Measurements from ENCODE around the gene MARCHF7. TPM values are rescaled to one million over a fixed set of nuclear protein-coding genes. Genes with fewer than 3 reads are reported as not detected.

Gene MARCHF7
- total RNA-seq, 1 donor from 2014 or later, result 76.5 TPM

DNA sequence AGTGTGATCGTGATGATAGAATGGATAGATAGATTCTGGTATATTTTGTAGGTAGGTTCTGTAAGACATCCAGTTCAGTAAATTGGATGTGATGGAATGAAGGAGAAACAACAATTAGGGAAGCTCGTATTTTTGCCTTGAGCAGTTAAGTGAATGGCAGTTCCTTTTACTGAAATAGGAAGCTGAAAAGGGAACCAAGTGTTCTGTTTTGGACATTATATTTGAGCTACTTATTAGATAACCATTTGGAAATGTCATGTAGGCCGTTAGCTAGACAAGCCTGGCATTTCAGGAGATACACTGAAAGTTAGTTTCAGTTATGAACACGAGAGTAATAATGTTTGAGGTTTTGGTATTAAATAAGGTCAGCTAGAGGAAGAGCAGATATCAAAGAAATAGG, 41.5 kb downstream of the MARCHF7 start:
- peaks cover 32% of the 10 kb centered on the region for H3K4me1 Mint-ChIP-seq (ENCODE audit: low read depth)
- H3K36me3 Mint-ChIP-seq (ENCODE audit: low read depth), result peaks cover 32% of the 10 kb centered on the region
- H3K4me3 Mint-ChIP-seq, result no peak overlapping the region
- H3K27me3 Mint-ChIP-seq (ENCODE audit: insufficient read depth), result no peaks in the 10 kb centered on the region
- no peak overlapping the region for H3K27ac Mint-ChIP-seq
- intact Hi-C loops (cut with micrococcal nuclease), result no loop called here
- DNase-seq (ENCODE audit: low spot score), result no peak
- no peaks in the 10 kb centered on the region for H3K9me3 Mint-ChIP-seq

DNA sequence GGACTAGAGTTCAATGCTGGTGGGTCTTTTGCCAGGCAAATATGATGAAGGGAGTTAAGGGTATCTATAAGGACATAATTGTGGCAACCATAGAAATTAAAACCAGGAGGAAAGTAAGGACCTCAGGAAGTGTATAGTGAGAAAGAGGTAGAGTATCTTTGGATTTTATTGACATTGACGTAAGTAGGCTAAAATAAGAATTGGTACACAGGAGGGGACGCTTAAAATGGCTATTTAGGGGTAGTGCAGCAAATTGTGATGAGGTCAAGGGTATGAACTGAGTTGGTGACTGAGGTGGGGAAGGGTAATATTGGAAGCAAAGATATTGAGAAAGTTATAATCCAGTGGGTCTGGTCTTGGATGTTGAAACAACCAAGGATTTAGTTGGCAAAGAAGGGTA, 42.7 kb downstream of the MARCHF7 start:
- Mint-ChIP-seq H3K36me3 (ENCODE audit: low read depth) (peaks cover 32% of the 10 kb centered on the region), H3K27ac (no peak overlapping the region), H3K9me3 (no peaks in the 10 kb centered on the region), H3K4me3 (no peak overlapping the region), H3K27me3 (ENCODE audit: insufficient read depth) (no peaks in the 10 kb centered on the region), H3K4me1 (ENCODE audit: low read depth) (peaks cover 32% of the 10 kb centered on the region)
- intact Hi-C loops (cut with micrococcal nuclease), result loop anchor here (5.0 kb wide), 2 partner anchors 122 to 167 kb away; no protein-coding TSS in a partner anchor
- DNase-seq (ENCODE audit: low spot score), result no peak

DNA sequence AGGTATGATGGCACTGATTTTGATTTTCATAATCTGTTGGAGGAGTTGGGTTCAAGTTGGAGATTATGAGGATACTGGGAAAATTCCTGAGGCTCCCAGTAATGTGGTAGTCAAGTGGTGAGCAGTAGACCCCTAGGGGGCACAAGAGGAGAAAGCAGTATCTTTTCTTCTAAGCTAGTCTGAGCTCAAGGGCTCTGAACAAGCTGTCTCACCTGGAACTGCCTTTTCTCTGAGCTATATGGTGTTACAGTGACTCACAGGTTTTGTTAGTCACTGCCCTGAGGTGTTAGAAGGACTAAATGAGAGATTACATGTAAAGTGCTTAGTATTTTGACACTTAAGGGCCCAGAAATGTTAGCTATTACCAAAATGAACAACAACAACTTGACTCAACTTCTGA, 43.5 kb downstream of the MARCHF7 start:
- Mint-ChIP-seq H3K4me1 (ENCODE audit: low read depth) (peaks cover 31% of the 10 kb centered on the region), H3K27me3 (ENCODE audit: insufficient read depth) (no peaks in the 10 kb centered on the region), H3K36me3 (ENCODE audit: low read depth) (peaks cover 38% of the 10 kb centered on the region), H3K4me3 (no peak overlapping the region), H3K9me3 (no peaks in the 10 kb centered on the region), H3K27ac (no peak overlapping the region)
- intact Hi-C loops (cut with micrococcal nuclease), result loop anchor here (5.0 kb wide), 2 partner anchors 122 to 167 kb away; no protein-coding TSS in a partner anchor
- DNase-seq (ENCODE audit: low spot score), result no peak

DNA sequence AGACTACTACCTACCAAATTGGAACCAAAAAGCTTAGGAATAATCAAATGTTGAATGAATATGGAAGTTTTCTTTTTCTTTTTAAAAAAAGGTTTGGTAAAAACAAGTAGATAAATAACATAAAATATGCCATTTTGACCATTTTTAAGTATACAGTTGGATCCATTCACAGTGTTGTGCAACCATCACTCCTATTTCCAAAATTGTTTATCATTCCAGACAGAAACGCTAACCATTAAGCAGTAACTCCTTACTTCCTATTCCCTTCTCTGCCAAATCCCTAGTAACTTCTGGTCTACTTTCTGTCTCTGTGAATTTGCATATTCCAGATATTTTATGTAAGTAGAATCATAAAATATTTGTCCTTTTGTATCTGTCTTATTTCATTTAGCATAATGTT, 45.9 kb downstream of the MARCHF7 start:
- H3K9me3 Mint-ChIP-seq, result no peaks in the 10 kb centered on the region
- intact Hi-C loops (cut with micrococcal nuclease), result loop anchor here (5.0 kb wide), 2 partner anchors 119 to 164 kb away; no protein-coding TSS in a partner anchor
- H3K27me3 Mint-ChIP-seq (ENCODE audit: insufficient read depth), result no peaks in the 10 kb centered on the region
- no peak overlapping the region for H3K4me3 Mint-ChIP-seq
- DNase-seq (ENCODE audit: low spot score), result no peak
- H3K27ac Mint-ChIP-seq, result no peak overlapping the region
- peaks cover 28% of the 10 kb centered on the region for H3K36me3 Mint-ChIP-seq (ENCODE audit: low read depth)
- peaks cover 8% of the 10 kb centered on the region for H3K4me1 Mint-ChIP-seq (ENCODE audit: low read depth)

DNA sequence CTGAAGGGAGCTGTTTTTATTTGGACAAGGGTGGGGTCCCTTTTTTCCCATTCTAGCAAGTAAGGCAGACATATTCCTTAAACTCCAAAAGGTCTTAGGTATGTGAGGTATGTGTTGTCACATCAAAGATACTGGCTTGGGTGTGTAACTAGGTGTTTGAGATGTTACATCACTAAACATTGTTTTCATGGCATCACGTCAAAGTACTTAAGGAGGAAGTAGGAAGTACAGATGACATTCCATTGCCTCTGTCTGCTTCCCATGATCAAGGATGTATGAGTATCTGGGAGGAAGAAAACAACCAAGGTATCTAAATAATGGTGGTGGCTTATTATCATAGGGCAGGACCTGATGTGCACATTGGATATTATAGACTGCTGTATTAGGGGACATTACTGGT, 46.4 kb downstream of the MARCHF7 start:
- no peak overlapping the region for H3K27ac Mint-ChIP-seq
- peaks cover 30% of the 10 kb centered on the region for H3K36me3 Mint-ChIP-seq (ENCODE audit: low read depth)
- intact Hi-C loops (cut with micrococcal nuclease), result loop anchor here (5.0 kb wide), 2 partner anchors 119 to 164 kb away; no protein-coding TSS in a partner anchor
- H3K27me3 Mint-ChIP-seq (ENCODE audit: insufficient read depth), result no peaks in the 10 kb centered on the region
- DNase-seq (ENCODE audit: low spot score), result no peak
- H3K4me3 Mint-ChIP-seq, result no peak overlapping the region
- peaks cover 8% of the 10 kb centered on the region for H3K4me1 Mint-ChIP-seq (ENCODE audit: low read depth)
- no peaks in the 10 kb centered on the region for H3K9me3 Mint-ChIP-seq

DNA sequence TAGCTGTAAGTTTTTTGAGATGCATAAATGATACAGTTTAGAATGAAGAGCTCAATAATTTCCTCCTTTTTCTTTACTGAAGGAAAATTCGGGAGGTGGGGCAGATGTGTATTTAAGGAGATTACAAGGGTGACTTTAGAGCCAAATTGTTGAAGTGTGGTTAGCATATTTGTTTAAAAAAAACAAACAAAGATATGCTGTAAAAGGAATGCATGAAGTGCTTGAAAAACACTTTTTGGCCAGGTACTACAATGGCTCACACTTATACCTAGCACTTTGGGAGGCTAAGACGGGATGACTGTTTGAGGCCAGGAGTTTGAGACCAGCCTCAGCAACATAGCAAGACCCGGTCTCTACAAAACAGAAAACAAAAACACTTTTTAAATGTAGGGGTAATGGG, 47.3 kb downstream of the MARCHF7 start:
- Mint-ChIP-seq H3K27ac (no peak overlapping the region), H3K4me1 (ENCODE audit: low read depth) (peaks cover 12% of the 10 kb centered on the region), H3K9me3 (no peaks in the 10 kb centered on the region), H3K36me3 (ENCODE audit: low read depth) (peaks cover 33% of the 10 kb centered on the region), H3K4me3 (no peak overlapping the region), H3K27me3 (ENCODE audit: insufficient read depth) (no peaks in the 10 kb centered on the region)
- no peak for DNase-seq (ENCODE audit: low spot score)
- intact Hi-C loops (cut with micrococcal nuclease), result loop anchor here (5.0 kb wide), 2 partner anchors 118 to 163 kb away; no protein-coding TSS in a partner anchor

DNA sequence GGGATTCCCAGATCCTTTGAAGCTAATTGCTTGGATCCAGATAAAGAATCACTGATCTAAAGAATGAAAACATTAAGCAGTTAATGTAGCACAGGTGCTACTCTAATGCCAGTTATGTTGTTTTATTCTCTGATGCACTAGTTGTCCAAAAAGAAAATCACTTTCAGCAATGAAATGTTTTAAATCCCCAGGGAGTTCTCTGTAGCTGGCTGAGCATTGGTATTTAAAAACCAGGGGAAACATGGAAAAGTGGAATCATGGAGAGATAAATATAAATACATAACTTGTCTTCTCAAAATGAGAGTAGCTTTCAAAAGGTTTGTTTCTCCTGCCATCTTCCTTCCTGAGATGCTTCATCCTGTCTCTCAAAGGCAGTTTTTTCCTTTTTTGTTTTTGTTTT, 48.0 kb downstream of the MARCHF7 start:
- intact Hi-C loops (cut with micrococcal nuclease), result no loop called here
- Mint-ChIP-seq H3K27me3 (ENCODE audit: insufficient read depth) (no peaks in the 10 kb centered on the region), H3K27ac (no peak overlapping the region), H3K4me1 (ENCODE audit: low read depth) (peaks cover 13% of the 10 kb centered on the region), H3K4me3 (no peak overlapping the region), H3K9me3 (no peaks in the 10 kb centered on the region), H3K36me3 (ENCODE audit: low read depth) (peaks cover 33% of the 10 kb centered on the region)
- no peak for DNase-seq (ENCODE audit: low spot score)

DNA sequence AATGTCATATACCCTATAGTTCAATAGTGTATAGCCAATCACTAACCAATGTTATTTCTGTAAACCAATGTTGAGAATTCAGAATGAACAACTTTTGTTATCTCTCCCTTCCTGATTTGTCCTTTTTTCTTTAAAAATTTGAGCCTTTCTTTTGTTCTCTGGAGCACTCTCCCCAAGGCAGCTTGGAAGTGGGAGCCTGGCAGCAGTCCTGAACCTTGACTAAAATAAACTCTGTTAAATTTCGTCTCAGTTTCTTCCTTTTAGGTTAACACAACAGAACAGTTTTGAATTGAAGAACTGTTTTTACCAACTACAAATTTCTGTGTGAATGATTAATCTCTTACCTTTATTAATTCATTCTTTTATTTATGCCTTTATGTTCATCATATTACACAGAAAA, 49.8 kb downstream of the MARCHF7 start:
- Mint-ChIP-seq H3K4me3 (no peak overlapping the region), H3K36me3 (ENCODE audit: low read depth) (peaks cover 41% of the 10 kb centered on the region), H3K27ac (no peak overlapping the region), H3K27me3 (ENCODE audit: insufficient read depth) (no peaks in the 10 kb centered on the region), H3K9me3 (no peaks in the 10 kb centered on the region), H3K4me1 (ENCODE audit: low read depth) (peaks cover 13% of the 10 kb centered on the region)
- DNase-seq (ENCODE audit: low spot score), result no peak
- intact Hi-C loops (cut with micrococcal nuclease), result no loop called here

Other genes starting within 250 kb of the MARCHF7 start
- gene BAZ2B, start 96.0 kb upstream of the MARCHF7 start, total RNA-seq, result 3.2 and 3.9 TPM in 2 replicates
- 0.44 and 0.47 TPM in 2 replicates for gene CD302, start 85.7 kb downstream of the MARCHF7 start, total RNA-seq
- gene LY75, start 192.2 kb downstream of the MARCHF7 start, total RNA-seq, result 50.6 and 53.5 TPM in 2 replicates